K562 (cell line): ENCODE measurements around the gene HDLBP.

Experiments
- ARHGAP35 ChIP-seq: fragments of 450-650 bp; IDR thresholded peaks from 2 replicates; pipeline ENCODE4 v1.6.1; 2018; ENCODE audit not compliant: partially characterized antibody
- E2F6 ChIP-seq, 2 experiments: IDR thresholded peaks; 2 replicates each; pipeline ENCODE4 v1.6.1; 2011; ENCODE audit warnings: borderline replicate concordance in 1 of 2, control low read depth in 1 of 2, low read depth in 1 of 2, low read length in 1 of 2, mild to moderate bottlenecking in 1 of 2, mixed read lengths in 1 of 2, moderate library complexity in 1 of 2; ENCODE audit not compliant: insufficient read depth in 1 of 2, insufficient read length in 1 of 2, poor library complexity in 1 of 2, severe bottlenecking in 1 of 2; ENCODE audit errors: extremely low read depth in 1 of 2
- IRF9 ChIP-seq: fragments of 450-650 bp; IDR thresholded peaks from 2 replicates; pipeline ENCODE4 v1.6.1; 2016; ENCODE audit warnings: missing biosample characterization, missing genetic modification characterization
- KLF13 ChIP-seq: fragments of 450-650 bp; IDR thresholded peaks from 2 replicates; pipeline ENCODE4 v1.6.1; 2016; ENCODE audit warnings: missing genetic modification characterization, low read depth, mild to moderate bottlenecking, missing compliant biosample characterization, moderate library complexity, borderline replicate concordance
- NFE2L1 ChIP-seq: fragments of 450-650 bp; IDR thresholded peaks from 2 replicates; pipeline ENCODE4 v1.6.1; 2016; ENCODE audit warnings: missing genetic modification characterization, low read depth, mild to moderate bottlenecking, missing compliant biosample characterization, moderate library complexity, borderline replicate concordance
- NFIC ChIP-seq: fragments of 450-650 bp; IDR thresholded peaks from 2 replicates; pipeline ENCODE4 v1.6.1; 2017; ENCODE audit warnings: mild to moderate bottlenecking, inconsistent platforms
- POLR2A ChIP-seq: fragments of 450-650 bp; conservative IDR thresholded peaks from 2 replicates; pipeline ENCODE4 v1.6.1; 2016
- PREB ChIP-seq: sonication (generic); formaldehyde crosslinking; IDR thresholded peaks from 2 replicates; pipeline ENCODE4 v1.8.1; 2023; ENCODE audit warnings: mild to moderate bottlenecking, missing genetic modification reagents
- ZNF318 ChIP-seq, 2 experiments: fragments of 450-650 bp; IDR thresholded peaks; 2 replicates each; pipeline ENCODE4 v1.6.1; 2016; ENCODE audit warnings: mild to moderate bottlenecking in 2 of 2, borderline replicate concordance in 1 of 2, low read depth in 1 of 2, moderate library complexity in 1 of 2
- ZNF76 ChIP-seq: fragments of 250-450 bp; sonication (Bioruptor Pico); IDR thresholded peaks from 2 replicates; pipeline ENCODE4 v1.4.0; 2020; ENCODE audit warnings: mild to moderate bottlenecking, moderate library complexity, borderline replicate concordance
- TF ChIP-seq, protein P1 (sequence below): fragments of 450-650 bp; IDR thresholded peaks from 2 replicates; pipeline ENCODE4 v1.6.1; 2016
- TF ChIP-seq, protein P2 (sequence below), 3 experiments: IDR thresholded peaks in 2 of 3; conservative IDR thresholded peaks in 1 of 3; 2 replicates each; pipeline ENCODE4 v1.5.1; 2011 to 2012; ENCODE audit warnings: low read length in 3 of 3, mild to moderate bottlenecking in 3 of 3, control low read depth in 2 of 3, improper control_type of control experiment in 1 of 3, inconsistent platforms in 1 of 3, low read depth in 1 of 3, mixed read lengths in 1 of 3, moderate library complexity in 1 of 3; ENCODE audit not compliant: insufficient read depth in 2 of 3
- TF ChIP-seq, protein P3 (sequence below): fragments of 250-450 bp; sonication (Bioruptor Pico); IDR thresholded peaks from 2 replicates; pipeline ENCODE4 v1.5.0; 2020; ENCODE audit warnings: mild to moderate bottlenecking, borderline replicate concordance

GRCh38 chr2:241314226-241315092 is 1.0 kb downstream of the HDLBP start:
- TF ChIP-seq E2F6 (IDR thresholded peaks at IDR 0.05; ENCODE audit: borderline replicate concordance in 1 of 2, extremely low read depth in 1 of 2, insufficient read depth in 1 of 2, insufficient read length in 1 of 2, low read depth in 1 of 2, low read length in 1 of 2, poor library complexity in 1 of 2, severe bottlenecking in 1 of 2) = no peak
- no peak for TF ChIP-seq IRF9
- TF ChIP-seq PREB (CRISPR knock-in tag) = no peak
- no peak for TF ChIP-seq NFE2L1 (tag)
- TF ChIP-seq, protein P1, sequence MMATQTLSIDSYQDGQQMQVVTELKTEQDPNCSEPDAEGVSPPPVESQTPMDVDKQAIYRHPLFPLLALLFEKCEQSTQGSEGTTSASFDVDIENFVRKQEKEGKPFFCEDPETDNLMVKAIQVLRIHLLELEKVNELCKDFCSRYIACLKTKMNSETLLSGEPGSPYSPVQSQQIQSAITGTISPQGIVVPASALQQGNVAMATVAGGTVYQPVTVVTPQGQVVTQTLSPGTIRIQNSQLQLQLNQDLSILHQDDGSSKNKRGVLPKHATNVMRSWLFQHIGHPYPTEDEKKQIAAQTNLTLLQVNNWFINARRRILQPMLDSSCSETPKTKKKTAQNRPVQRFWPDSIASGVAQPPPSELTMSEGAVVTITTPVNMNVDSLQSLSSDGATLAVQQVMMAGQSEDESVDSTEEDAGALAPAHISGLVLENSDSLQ = no peak
- no peak for TF ChIP-seq ZNF76
- TF ChIP-seq NFIC = no peak; the same call in 1 of the 2 replicates
- no peak for TF ChIP-seq KLF13 (tag)
- no peak for TF ChIP-seq POLR2A
- no peak for TF ChIP-seq ARHGAP35
- TF ChIP-seq, protein P2, sequence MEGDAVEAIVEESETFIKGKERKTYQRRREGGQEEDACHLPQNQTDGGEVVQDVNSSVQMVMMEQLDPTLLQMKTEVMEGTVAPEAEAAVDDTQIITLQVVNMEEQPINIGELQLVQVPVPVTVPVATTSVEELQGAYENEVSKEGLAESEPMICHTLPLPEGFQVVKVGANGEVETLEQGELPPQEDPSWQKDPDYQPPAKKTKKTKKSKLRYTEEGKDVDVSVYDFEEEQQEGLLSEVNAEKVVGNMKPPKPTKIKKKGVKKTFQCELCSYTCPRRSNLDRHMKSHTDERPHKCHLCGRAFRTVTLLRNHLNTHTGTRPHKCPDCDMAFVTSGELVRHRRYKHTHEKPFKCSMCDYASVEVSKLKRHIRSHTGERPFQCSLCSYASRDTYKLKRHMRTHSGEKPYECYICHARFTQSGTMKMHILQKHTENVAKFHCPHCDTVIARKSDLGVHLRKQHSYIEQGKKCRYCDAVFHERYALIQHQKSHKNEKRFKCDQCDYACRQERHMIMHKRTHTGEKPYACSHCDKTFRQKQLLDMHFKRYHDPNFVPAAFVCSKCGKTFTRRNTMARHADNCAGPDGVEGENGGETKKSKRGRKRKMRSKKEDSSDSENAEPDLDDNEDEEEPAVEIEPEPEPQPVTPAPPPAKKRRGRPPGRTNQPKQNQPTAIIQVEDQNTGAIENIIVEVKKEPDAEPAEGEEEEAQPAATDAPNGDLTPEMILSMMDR (IDR thresholded peaks at IDR 0.05 in 2 of 3, conservative IDR thresholded peaks at IDR 0.05 in 1 of 3; ENCODE audit: insufficient read depth in 2 of 3, low read depth in 1 of 3, low read length in 3 of 3) = no peak; a peak in 1 of 6 replicates
- TF ChIP-seq, protein P3, sequence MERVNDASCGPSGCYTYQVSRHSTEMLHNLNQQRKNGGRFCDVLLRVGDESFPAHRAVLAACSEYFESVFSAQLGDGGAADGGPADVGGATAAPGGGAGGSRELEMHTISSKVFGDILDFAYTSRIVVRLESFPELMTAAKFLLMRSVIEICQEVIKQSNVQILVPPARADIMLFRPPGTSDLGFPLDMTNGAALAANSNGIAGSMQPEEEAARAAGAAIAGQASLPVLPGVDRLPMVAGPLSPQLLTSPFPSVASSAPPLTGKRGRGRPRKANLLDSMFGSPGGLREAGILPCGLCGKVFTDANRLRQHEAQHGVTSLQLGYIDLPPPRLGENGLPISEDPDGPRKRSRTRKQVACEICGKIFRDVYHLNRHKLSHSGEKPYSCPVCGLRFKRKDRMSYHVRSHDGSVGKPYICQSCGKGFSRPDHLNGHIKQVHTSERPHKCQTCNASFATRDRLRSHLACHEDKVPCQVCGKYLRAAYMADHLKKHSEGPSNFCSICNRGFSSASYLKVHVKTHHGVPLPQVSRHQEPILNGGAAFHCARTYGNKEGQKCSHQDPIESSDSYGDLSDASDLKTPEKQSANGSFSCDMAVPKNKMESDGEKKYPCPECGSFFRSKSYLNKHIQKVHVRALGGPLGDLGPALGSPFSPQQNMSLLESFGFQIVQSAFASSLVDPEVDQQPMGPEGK (CRISPR knock-in tag) = no peak
- TF ChIP-seq ZNF318 (IDR thresholded peaks at IDR 0.05; ENCODE audit: borderline replicate concordance in 1 of 2, low read depth in 1 of 2) = no peak
